Stimulated activated CD4-positive, alpha-beta T cell treated with anti-CD3 and anti-CD28 coated beads, Interleukin-1b, Interleukin-23, amount 100 ng/mL, for 1 hour (primary cell): Measurements from ENCODE around the gene SH3PXD2A.
A peak's percentile ranks its signal among the peaks of the same experiment; 100 is the strongest.
"Not testable (repeated sequence)": the region's sequence is repeated elsewhere in the genome, so short reads cannot be mapped to it uniquely, and the experiment has no call there.

ENCODE experiments used
- DNase-seq, 2 donors: peaks; one replicate each; pipeline ENCODE4 v3.0.0-alpha.2; 2020; ENCODE audit warnings: low read depth in 2 of 2

The SH3PXD2A gene

DNA sequence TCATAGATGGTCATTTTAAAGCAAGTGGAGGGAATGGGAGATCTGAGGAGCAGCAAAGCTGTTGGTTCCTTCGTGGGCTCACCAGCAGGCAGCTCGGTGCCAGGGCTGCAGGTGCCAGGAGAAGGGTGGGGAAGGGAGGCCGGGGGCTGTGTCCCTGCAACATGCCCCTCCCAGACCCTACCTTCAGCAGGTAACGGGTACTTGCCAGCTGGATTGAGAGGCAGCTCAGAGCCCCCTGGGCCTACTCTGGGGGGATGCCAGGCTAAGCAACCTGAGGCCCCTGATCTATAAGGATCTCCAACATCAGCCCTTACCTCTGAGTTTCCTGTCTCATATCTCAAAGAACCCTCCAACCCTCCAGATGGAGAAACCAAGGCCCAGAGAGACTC lies 188.6 kb downstream of the SH3PXD2A start:
- no peak for DNase-seq

GRCh38 chr10:103666087-103666761 lies 189.2 kb downstream of the SH3PXD2A start:
- no peak for DNase-seq

DNA sequence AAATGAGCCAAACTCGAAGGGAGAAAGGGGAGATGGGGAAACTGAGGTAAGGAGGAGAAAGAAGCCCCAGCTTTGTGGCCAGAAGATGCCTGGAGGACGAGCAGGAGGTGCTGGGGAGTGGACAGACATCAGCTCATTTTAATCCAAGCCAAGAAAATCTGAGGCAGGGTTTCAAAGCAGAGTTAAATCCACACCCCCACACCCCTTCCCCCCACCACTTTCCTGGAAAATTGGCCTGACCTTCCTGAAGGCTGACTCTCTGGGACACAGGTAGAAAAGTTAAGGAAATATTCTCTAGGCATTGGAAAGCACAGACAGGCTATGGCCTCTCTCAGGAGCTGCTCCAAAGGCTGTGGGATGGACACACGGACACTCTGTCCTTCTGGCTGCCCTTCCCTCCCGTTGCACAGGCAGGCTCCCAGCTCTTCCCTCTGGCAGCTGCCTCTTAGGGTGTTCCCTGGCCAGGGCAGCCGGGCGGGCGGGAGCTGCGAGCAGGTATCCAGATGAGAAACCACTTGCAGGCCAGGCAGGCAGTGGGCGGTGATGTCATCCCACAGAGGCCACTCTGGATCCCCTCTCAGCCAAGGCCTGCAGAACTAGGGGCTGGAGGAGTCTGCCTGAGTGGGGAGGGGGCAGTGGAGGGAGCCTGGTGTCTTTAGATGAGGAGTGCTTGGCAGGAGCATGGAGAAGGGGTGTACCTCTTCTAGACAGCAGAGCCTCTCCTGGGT lies 190.1 kb downstream of the SH3PXD2A start:
- DNase-seq, result no peak

- no peak for DNase-seq
Measured at GRCh38 chr10:103663802-103664201, 191.6 kb downstream of the SH3PXD2A start.

DNA sequence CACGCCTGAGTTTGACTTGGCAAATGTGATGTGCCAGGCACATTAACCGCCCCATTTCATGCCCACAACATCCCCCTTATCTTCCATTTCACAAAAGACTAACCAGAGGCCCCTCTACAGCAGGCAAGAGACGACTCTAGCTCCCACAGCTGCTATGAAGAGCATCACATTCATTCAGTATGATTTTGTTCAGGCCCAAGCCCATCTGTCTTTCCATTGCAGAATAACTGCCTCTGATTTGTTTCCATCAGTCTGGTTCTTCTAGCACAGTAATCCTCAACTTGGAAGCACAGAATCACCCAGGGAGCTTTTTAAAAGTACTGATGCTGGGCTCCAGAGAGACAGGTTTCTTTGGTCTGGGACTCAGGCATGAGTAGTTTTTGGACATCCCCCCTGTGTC lies 192.1 kb downstream of the SH3PXD2A start:
- no peak for DNase-seq

GRCh38 chr10:103662704-103663103 lies 192.7 kb downstream of the SH3PXD2A start:
- DNase-seq, result not testable (repeated sequence)

GRCh38 chr10:103661198-103661950 lies 194.0 kb downstream of the SH3PXD2A start:
- peak in 1 of 2 donors; percentile 18 for DNase-seq

GRCh38 chr10:103660364-103661197 lies 194.8 kb downstream of the SH3PXD2A start:
- DNase-seq, result no peak

GRCh38 chr10:103659674-103660363 lies 195.6 kb downstream of the SH3PXD2A start:
- peak in 1 of 2 donors; percentile 22 for DNase-seq

- no peak for DNase-seq
Measured at GRCh38 chr10:103658049-103658577, 197.3 kb downstream of the SH3PXD2A start.

DNA sequence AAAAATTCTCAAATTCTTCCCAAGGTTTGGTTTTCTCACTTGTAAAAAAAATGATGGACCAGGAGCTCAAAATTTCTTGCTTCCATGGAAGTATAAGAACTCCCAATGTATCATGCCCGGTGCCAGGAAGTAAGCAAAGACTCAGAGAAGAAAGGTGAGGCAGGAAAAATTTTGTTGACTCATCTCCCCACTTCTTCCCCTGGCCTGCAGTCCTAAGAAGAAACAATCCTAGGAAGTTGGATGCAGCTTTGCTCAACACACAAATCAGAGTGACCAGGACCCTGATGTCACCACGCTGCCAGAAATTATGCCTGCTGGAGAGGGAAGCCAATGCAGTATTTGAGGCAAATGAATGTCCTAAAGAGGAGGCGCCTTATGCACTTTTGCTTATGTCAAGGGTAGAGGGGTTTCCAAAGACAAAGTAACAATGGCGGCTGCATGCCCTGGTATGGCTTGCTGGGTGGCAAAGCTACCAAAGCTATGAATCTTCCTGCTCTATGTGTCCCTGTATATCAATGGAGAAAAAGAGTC lies 198.2 kb downstream of the SH3PXD2A start:
- no peak for DNase-seq

DNA sequence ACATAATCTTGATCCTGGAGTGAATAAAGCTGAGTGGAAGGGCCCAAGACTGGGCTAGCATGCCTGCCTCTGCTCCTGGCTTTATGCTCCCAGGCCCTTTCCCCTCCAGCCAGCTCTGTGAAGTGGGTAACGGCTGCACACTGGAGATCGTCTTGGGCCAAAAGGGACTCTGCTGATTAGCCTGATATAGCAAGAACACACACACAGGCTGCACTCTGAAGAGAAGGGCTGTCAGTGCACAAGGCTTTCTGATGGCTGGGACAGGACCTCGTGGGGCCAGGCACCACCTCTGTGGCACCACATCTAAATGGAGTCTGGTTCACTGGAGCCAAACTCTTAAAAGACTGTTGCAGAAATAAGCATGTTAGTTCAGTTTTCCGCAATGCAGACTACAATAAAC lies 200.5 kb downstream of the SH3PXD2A start:
- DNase-seq, result no peak

GRCh38 chr10:103653581-103654037 lies 201.8 kb downstream of the SH3PXD2A start:
- no peak for DNase-seq

- no peak for DNase-seq
Measured at GRCh38 chr10:103652599-103653281, 202.6 kb downstream of the SH3PXD2A start.

DNA sequence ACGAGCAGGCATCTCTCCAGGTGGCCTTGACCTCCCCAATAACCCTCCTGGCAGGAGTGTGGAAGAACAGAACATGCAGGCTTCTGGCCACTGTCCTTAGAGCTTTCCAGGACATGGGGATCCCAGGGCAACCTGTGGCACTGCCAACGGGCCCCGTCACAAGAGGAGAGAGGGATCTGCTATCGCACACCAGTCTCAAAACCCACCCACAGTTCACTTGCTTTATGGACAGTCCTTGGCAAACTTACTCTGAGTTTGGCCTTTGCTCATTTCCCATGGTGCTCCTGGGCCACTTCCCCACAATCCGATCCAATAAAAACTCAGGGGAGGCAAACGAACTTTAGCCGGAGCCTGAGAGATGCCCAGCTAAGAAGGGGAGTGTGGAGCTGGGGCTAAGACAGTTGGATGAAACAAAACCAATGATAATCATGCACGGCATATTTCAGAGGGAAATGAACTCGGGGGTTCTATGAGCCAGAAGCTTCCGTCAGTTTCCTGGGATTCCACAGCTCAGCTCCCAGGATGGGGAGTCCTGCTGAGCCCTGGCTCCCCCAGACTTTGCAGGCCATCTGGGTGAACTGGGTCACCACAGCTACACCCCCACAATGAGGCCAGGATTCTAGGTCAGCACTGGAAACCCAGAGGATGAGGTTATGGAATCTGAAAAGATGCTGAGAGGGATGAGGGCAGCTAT lies 203.4 kb downstream of the SH3PXD2A start:
- DNase-seq, result no peak

- no peak for DNase-seq
Measured at GRCh38 chr10:103651333-103651732, 204.0 kb downstream of the SH3PXD2A start.

- DNase-seq, result no peak
Measured at GRCh38 chr10:103649654-103650423, 205.5 kb downstream of the SH3PXD2A start.
